H1 (cell line): ENCODE measurements around the gene SLC25A47. TPM values are rescaled to one million over a fixed set of nuclear protein-coding genes. Genes with fewer than 3 reads are reported as not detected.

Experiments used
- CTCF ChIA-PET: fragments of 300-600 bp; sonication (Branson Sonifier 250); formaldehyde crosslinking; loops from one replicate; lab custom pipeline; 2021; ENCODE audit not compliant: partially characterized antibody; lab: Charles Lee
- POLR2A ChIA-PET: fragments of 300-600 bp; sonication (Branson Sonifier 250); formaldehyde crosslinking; loops from one replicate; lab custom pipeline; 2021; ENCODE audit warnings: inconsistent platforms; ENCODE audit not compliant: partially characterized antibody; lab: Charles Lee
- DNase-seq, 2 experiments: peaks; one replicate each; pipeline versions ENCODE4 v3.0.0 to v3.0.0-alpha.2; 2010 to 2022; ENCODE audit warnings: low spot score in 2 of 2, low read depth in 1 of 2, mixed read lengths in 1 of 2
- FAIRE-seq: peaks from 2 replicates; lab custom pipeline; 2011; peaks lifted over from hg19 to GRCh38; lab: Jason Lieb, UNC
- H2AFZ ChIP-seq: 2 replicates; pipeline ENCODE4 v1.8.1; 2012; ENCODE audit warnings: low read length, inconsistent platforms
- H2AK5ac ChIP-seq: 2 replicates; pipeline ENCODE4 v1.6.1; 2013; ENCODE audit warnings: low read depth, low read length
- H2BK120ac ChIP-seq: replicated peaks from 2 replicates; pipeline ENCODE3; 2013; ENCODE audit warnings: low read depth, low read length, inconsistent platforms
- H2BK12ac ChIP-seq: 2 replicates; pipeline ENCODE4 v1.6.1; 2013; ENCODE audit warnings: low read depth, low read length
- H2BK15ac ChIP-seq: 2 replicates; pipeline ENCODE4 v1.6.1; 2013; ENCODE audit warnings: low read length
- H2BK20ac ChIP-seq: 2 replicates; pipeline ENCODE4 v1.6.1; 2013; ENCODE audit warnings: low read length
- H2BK5ac ChIP-seq: 2 replicates; pipeline ENCODE4 v1.6.1; 2013; ENCODE audit warnings: low read depth, low read length
- H3K14ac ChIP-seq: 2 replicates; pipeline ENCODE4 v1.6.1; 2013; ENCODE audit warnings: inconsistent platforms; ENCODE audit not compliant: insufficient read length
- H3K18ac ChIP-seq: 2 replicates; pipeline ENCODE4 v1.6.1; 2013; ENCODE audit warnings: low read length; ENCODE audit errors: extremely low read depth
- H3K23ac ChIP-seq: 2 replicates; pipeline ENCODE4 v1.6.1; 2013; ENCODE audit warnings: inconsistent platforms; ENCODE audit not compliant: insufficient read length
- H3K23me2 ChIP-seq: 2 replicates; pipeline ENCODE4 v1.6.1; 2013; ENCODE audit warnings: low read depth, low read length
- H3K27ac ChIP-seq: 2 replicates; pipeline ENCODE4 v1.6.1; 2011; ENCODE audit warnings: low read depth, low read length, inconsistent platforms
- H3K27me3 ChIP-seq, 4 experiments: replicated peaks in 1 of 4; 1 replicate in 1 of 4; 2 replicates in 3 of 4; pipeline versions ENCODE4 v1.6.1 to v1.8.1; 2011 to 2013; ENCODE audit warnings: low read length in 3 of 4, mild to moderate bottlenecking in 3 of 4, inconsistent platforms in 2 of 4, mixed read lengths in 2 of 4, moderate library complexity in 1 of 4; ENCODE audit not compliant: control insufficient read depth in 3 of 4, insufficient read depth in 3 of 4; ENCODE audit errors: extremely low read depth in 1 of 4
- H3K36me3 ChIP-seq, 4 experiments: 2 replicates each; pipeline versions ENCODE4 v1.6.1 to v1.8.1; 2011 to 2013; ENCODE audit warnings: mild to moderate bottlenecking in 4 of 4, low read length in 3 of 4, moderate library complexity in 2 of 4, control low read depth in 1 of 4, inconsistent platforms in 1 of 4; ENCODE audit not compliant: insufficient read depth in 4 of 4, control insufficient read depth in 2 of 4
- H3K4ac ChIP-seq: replicated peaks from 2 replicates; pipeline ENCODE3; 2013; ENCODE audit warnings: low read length, low read depth, mixed read lengths, inconsistent platforms; ENCODE audit not compliant: insufficient read length
- H3K4me1 ChIP-seq, 4 experiments: replicated peaks in 1 of 4; 1 replicate in 1 of 4; 2 replicates in 3 of 4; pipeline versions ENCODE4 v1.6.1 to v1.8.1; 2011 to 2013; ENCODE audit warnings: low read length in 3 of 4, inconsistent platforms in 2 of 4, mixed read lengths in 1 of 4; ENCODE audit not compliant: insufficient read depth in 4 of 4, control insufficient read depth in 3 of 4
- H3K4me2 ChIP-seq, 2 experiments: 2 replicates each; pipeline versions ENCODE4 v1.6.1 to v1.8.1; 2011 to 2013; ENCODE audit warnings: low read depth in 2 of 2, low read length in 2 of 2, control low read depth in 1 of 2, inconsistent platforms in 1 of 2, mild to moderate bottlenecking in 1 of 2; ENCODE audit not compliant: insufficient read depth in 1 of 2
- H3K4me3 ChIP-seq, 4 experiments: fragments of 200-600, 300-600 bp in 1 of 4; sonication (generic), shearing (Covaris generic), sonication (Bioruptor Twin) in 1 of 4; 2 replicates each; pipeline versions ENCODE4 v1.5.1 to v1.8.1; 2011 to 2016; ENCODE audit warnings: low read length in 4 of 4, low read depth in 3 of 4, control low read depth in 2 of 4, inconsistent platforms in 2 of 4, mild to moderate bottlenecking in 2 of 4, mixed read lengths in 1 of 4, moderate library complexity in 1 of 4; ENCODE audit not compliant: insufficient read depth in 2 of 4; ENCODE audit errors: extremely low read depth in 1 of 4
- H3K56ac ChIP-seq: replicated peaks from 2 replicates; pipeline ENCODE3; 2013; ENCODE audit warnings: low read depth, mild to moderate bottlenecking, mixed read lengths, low read length, inconsistent platforms; ENCODE audit not compliant: insufficient read length
- H3K79me1 ChIP-seq: 2 replicates; pipeline ENCODE4 v1.6.1; 2013; ENCODE audit warnings: low read depth, low read length, control low read depth
- H3K79me2 ChIP-seq, 2 experiments: 2 replicates each; pipeline versions ENCODE4 v1.6.1 to v1.8.1; 2012 to 2013; ENCODE audit warnings: low read length in 2 of 2, mild to moderate bottlenecking in 2 of 2, inconsistent platforms in 1 of 2; ENCODE audit not compliant: insufficient read depth in 2 of 2, control insufficient read depth in 1 of 2
- H3K9ac ChIP-seq, 4 experiments: replicated peaks in 1 of 4; 1 replicate in 1 of 4; 2 replicates in 3 of 4; pipeline versions ENCODE4 v1.6.1 to v1.8.1; 2011 to 2013; ENCODE audit warnings: low read depth in 3 of 4, low read length in 3 of 4, control low read depth in 2 of 4, mild to moderate bottlenecking in 2 of 4, moderate library complexity in 2 of 4, inconsistent platforms in 1 of 4; ENCODE audit errors: extremely low read depth in 1 of 4
- H3K9me3 ChIP-seq, 2 experiments: 2 replicates each; pipeline versions ENCODE4 v1.6.1 to v1.8.1; 2012 to 2013; ENCODE audit warnings: mild to moderate bottlenecking in 2 of 2, moderate library complexity in 2 of 2, control low read depth in 1 of 2, inconsistent platforms in 1 of 2, low read depth in 1 of 2, low read length in 1 of 2, mixed read lengths in 1 of 2; ENCODE audit not compliant: insufficient read depth in 2 of 2
- H4K20me1 ChIP-seq, 2 experiments: replicated peaks in 1 of 2; 2 replicates each; pipeline versions ENCODE3 to v1.8.1; 2011 to 2013; ENCODE audit warnings: inconsistent platforms in 2 of 2, low read length in 2 of 2, mild to moderate bottlenecking in 1 of 2; ENCODE audit not compliant: insufficient read depth in 2 of 2, control insufficient read depth in 1 of 2
- H4K5ac ChIP-seq: 2 replicates; pipeline ENCODE4 v1.6.1; 2013; ENCODE audit warnings: low read length, low read depth, mixed read lengths, inconsistent platforms; ENCODE audit not compliant: insufficient read length
- H4K8ac ChIP-seq: 2 replicates; pipeline ENCODE4 v1.8.0; 2013; ENCODE audit warnings: mild to moderate bottlenecking, moderate library complexity, low read length, inconsistent platforms; ENCODE audit not compliant: insufficient read depth; ENCODE audit errors: extremely low read depth
- H4K91ac ChIP-seq: replicated peaks from 2 replicates; pipeline ENCODE3; 2013; ENCODE audit warnings: low read length, mixed read lengths, inconsistent platforms; ENCODE audit not compliant: insufficient read length
- ASH2L ChIP-seq: fragments of 200-600, 300-600 bp; sonication (generic); IDR thresholded peaks from one replicate; pipeline ENCODE4 v1.7.1; 2017; ENCODE audit warnings: low read length
- BACH1 ChIP-seq: IDR thresholded peaks from 2 replicates; pipeline ENCODE4 v1.6.1; 2012; ENCODE audit warnings: low read length, improper control_type of control experiment
- BRCA1 ChIP-seq: IDR thresholded peaks from 2 replicates; pipeline ENCODE4 v1.6.1; 2012; ENCODE audit warnings: low read depth, low read length, improper control_type of control experiment
- CREB1 ChIP-seq: IDR thresholded peaks from 2 replicates; pipeline ENCODE4 v1.6.1; 2012; ENCODE audit warnings: inconsistent platforms
- EZH2 ChIP-seq: fragments of 200-600 bp; sonication (generic); IDR thresholded peaks from 2 replicates; pipeline ENCODE4 v1.7.1; 2012; ENCODE audit warnings: low read depth, mild to moderate bottlenecking, moderate library complexity, low read length, inconsistent platforms; ENCODE audit not compliant: severe bottlenecking
- FOSL1 ChIP-seq: IDR thresholded peaks from 2 replicates; pipeline ENCODE4 v1.6.1; 2011; ENCODE audit warnings: mild to moderate bottlenecking, low read depth, low read length, moderate library complexity; ENCODE audit not compliant: insufficient read depth
- GTF2F1 ChIP-seq: IDR thresholded peaks from 2 replicates; pipeline ENCODE4 v1.6.1; 2012; ENCODE audit warnings: low read depth, low read length, improper control_type of control experiment, borderline replicate concordance
- HDAC6 ChIP-seq: IDR thresholded peaks from one replicate; pipeline ENCODE4 v1.7.1; 2012; ENCODE audit warnings: low read depth, mild to moderate bottlenecking, inconsistent platforms, low read length, moderate library complexity
- JUND ChIP-seq: IDR thresholded peaks from 2 replicates; pipeline ENCODE4 v1.6.1; 2011; ENCODE audit warnings: mild to moderate bottlenecking, improper control_type of control experiment, low read length
- KDM1A ChIP-seq: fragments of 200-600, 300-600 bp; sonication (generic); IDR thresholded peaks from 2 replicates; pipeline ENCODE4 v1.7.1; 2016; ENCODE audit warnings: mild to moderate bottlenecking, low read length, borderline replicate concordance
- NANOG ChIP-seq: IDR thresholded peaks from 2 replicates; pipeline ENCODE4 v1.6.1; 2011; ENCODE audit warnings: low read length, low read depth, mild to moderate bottlenecking, inconsistent platforms; ENCODE audit not compliant: insufficient read depth, poor library complexity, severe bottlenecking
- NRF1 ChIP-seq: IDR thresholded peaks from 2 replicates; pipeline ENCODE4 v1.6.1; 2011; ENCODE audit warnings: mild to moderate bottlenecking, low read depth, low read length, improper control_type of control experiment
- POLR2A ChIP-seq, 2 experiments: IDR thresholded peaks; 1 replicate in 1 of 2; 2 replicates in 1 of 2; pipeline ENCODE4 v1.6.1; 2011; ENCODE audit warnings: low read depth in 2 of 2, low read length in 2 of 2, mild to moderate bottlenecking in 2 of 2; ENCODE audit errors: control extremely low read depth in 1 of 2
- RXRA ChIP-seq: IDR thresholded peaks from 2 replicates; pipeline ENCODE4 v1.6.1; 2011; ENCODE audit warnings: low read depth, mild to moderate bottlenecking, low read length, moderate library complexity; ENCODE audit not compliant: insufficient read depth
- SRF ChIP-seq: IDR thresholded peaks from 2 replicates; pipeline ENCODE4 v1.6.1; 2011; ENCODE audit warnings: mild to moderate bottlenecking, low read depth, low read length, moderate library complexity
- TBP ChIP-seq: IDR thresholded peaks from 2 replicates; pipeline ENCODE4 v1.6.1; 2011; ENCODE audit warnings: low read depth, low read length, improper control_type of control experiment
- WGBS, 2 experiments: shearing (Covaris generic) in 1 of 2; methylation state at CpG; one replicate each; pipeline versions ENCODE4 v1.1.6 to v1.1.7; 2013 to 2015; ENCODE audit warnings: low lambda C conversion rate in 2 of 2, mixed read lengths in 2 of 2, inconsistent platforms in 1 of 2, low coverage in 1 of 2, missing lambda C conversion rate in 1 of 2; ENCODE audit not compliant: insufficient replicate concordance in 2 of 2, insufficient coverage in 1 of 2, insufficient read length in 1 of 2; ENCODE audit errors: extremely low coverage in 1 of 2, missing lambda C conversion rate in 1 of 2; 5-methylcytosine and 5-hydroxymethylcytosine counted together
- polyA plus RNA-seq, 7 experiments: library from polyadenylated mRNA; depleted of rRNA in 3 of 7; stranded (reverse) in 5 of 7; unstranded in 2 of 7; fragments of >200 nt in 5 of 7; fragments of 200-250 nt in 2 of 7; gene quantifications; 1 replicate in 5 of 7; 2 replicates in 1 of 7; 4 replicates in 1 of 7; pipeline versions ENCODE4 v1.2.1 to v1.2.3, GENCODE V29; 2011 to 2013; ENCODE audit warnings: missing spikeins in 2 of 7, mixed read lengths in 2 of 7
- total RNA-seq: library from RNA; stranded (reverse); fragmentation: NEBNext Ultra II Directional; extraction: Animal tissue kit (Norgen Biotek cat#: 25700); gene quantifications from 2 replicates; pipeline ENCODE4 v1.2.1, GENCODE V29; 2021

SLC25A47 gene
- total and polyA plus RNA-seq, 2 of the 8 experiments (the other 6 are each of a cell fraction or from before 2014, with no cell fraction given), result not detected

- H2AK5ac ChIP-seq, result no peak overlapping the region
- H3K14ac ChIP-seq, result no peak overlapping the region
- H3K18ac ChIP-seq, result no peak overlapping the region
- H4K5ac ChIP-seq, result no peak overlapping the region
- POLR2A ChIA-PET, result interaction anchor here (8.0 to 10.8 kb wide), 3 partner anchors 12 to 23 kb away, joined by 78 to 129 read pairs (median 109); a partner anchor contains a TSS
- H3K23ac ChIP-seq, result no peak overlapping the region
- H3K9me3 ChIP-seq, result no peaks in the 10 kb centered on the region
- no peak overlapping the region for H2BK120ac ChIP-seq
- no peak overlapping the region for H3K27ac ChIP-seq
- no peak overlapping the region for H4K91ac ChIP-seq
- H3K27me3 ChIP-seq, result no peaks in the 10 kb centered on the region
- H3K4me1 ChIP-seq, result no peaks in the 10 kb centered on the region
- no peaks in the 10 kb centered on the region for H3K23me2 ChIP-seq
- no peaks in the 10 kb centered on the region for H4K20me1 ChIP-seq
- H3K79me1 ChIP-seq, result no peaks in the 10 kb centered on the region
- H3K4me2 ChIP-seq, result no peak overlapping the region
- FAIRE-seq (no peak), DNase-seq (no peak)
- no peak overlapping the region for H3K4me3 ChIP-seq
- no peak overlapping the region for H3K56ac ChIP-seq
- H2BK20ac ChIP-seq, result no peak overlapping the region
- H3K4ac ChIP-seq, result no peak overlapping the region
- no peak overlapping the region for H2BK5ac ChIP-seq
- H3K9ac ChIP-seq, result no peak overlapping the region
- H4K8ac ChIP-seq, result no peak overlapping the region
- H2BK12ac ChIP-seq, result no peak overlapping the region
- CTCF ChIA-PET, result no interaction called here
- no peak overlapping the region for H2AFZ ChIP-seq
- peaks cover 11 to 76% (median 48%) of the 10 kb centered on the region in 4 experiments; a peak in 7 of 8 replicates for H3K36me3 ChIP-seq
- no peaks in the 10 kb centered on the region for H3K79me2 ChIP-seq
- H2BK15ac ChIP-seq, result no peak overlapping the region
- 98% methylated on average over 4 of the region's 4 CpGs; no CpG with 5 or more reads in 1 of the 2 experiments for WGBS, 2 experiments
- TF ChIP-seq RXRA (no peak), NRF1 (no peak), BRCA1 (no peak), KDM1A (no peak), GTF2F1 (no peak), NANOG (no peak), TBP (no peak), ASH2L (no peak), EZH2 (no peak), BACH1 (no peak), SRF (no peak), HDAC6 (no peak), POLR2A (IDR thresholded peaks at IDR 0.05; ENCODE audit: control extremely low read depth in 1 of 2, low read depth in 2 of 2, low read length in 2 of 2) (no peak), CREB1 (no peak), JUND (no peak), FOSL1 (no peak)
These were observed 36.7 kb downstream of the SLC25A47 start for GRCh38 chr14:100359881-100360280.
